ENCODE results near the gene PTPN4. TPM values are rescaled to one million over a fixed set of nuclear protein-coding genes. Genes with fewer than 3 reads are reported as not detected.

Gene PTPN4
- total RNA-seq, 1 donor from 2014 or later = 37.4 TPM

DNA sequence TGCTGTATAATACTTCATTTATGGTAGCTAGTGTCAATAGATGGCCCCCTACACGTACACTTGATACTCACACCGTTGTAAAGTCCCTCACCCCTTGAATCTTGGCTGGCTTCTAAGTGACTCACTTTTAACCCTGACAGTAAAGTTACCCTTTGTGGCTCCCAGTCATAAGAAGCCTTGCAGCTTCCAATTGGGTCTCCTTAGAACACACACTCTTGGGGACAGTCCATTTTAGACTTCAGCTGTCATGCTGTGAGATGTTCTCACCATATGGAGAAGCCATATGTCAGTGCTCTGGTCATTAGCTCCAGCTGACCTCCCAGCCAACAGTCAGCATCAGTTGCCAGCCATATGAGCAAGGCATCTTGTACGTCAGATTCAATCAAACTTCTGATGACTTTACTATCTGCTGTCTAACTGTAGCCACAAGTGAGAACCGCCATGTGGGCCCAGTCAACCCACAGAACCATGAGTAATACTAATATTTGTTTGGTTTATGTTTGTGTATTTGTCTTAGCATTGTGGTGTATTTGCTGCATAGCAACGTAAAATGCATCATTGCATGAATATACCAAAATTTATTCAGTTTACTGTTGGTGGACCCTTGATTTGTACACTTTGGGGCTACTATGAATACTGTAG is 68.3 kb downstream of the PTPN4 start:
- Mint-ChIP-seq H3K9me3 (no peaks in the 10 kb centered on the region), H3K27me3 (no peaks in the 10 kb centered on the region), H3K4me3 (no peak overlapping the region), H3K4me1 (ENCODE audit: unreplicated experiment) (peaks cover 9% of the 10 kb centered on the region), H3K27ac (no peak overlapping the region), H3K36me3 (peaks cover 27% of the 10 kb centered on the region)
- DNase-seq (ENCODE audit: extremely low spot score, unreplicated experiment) = no peak
- TF ChIP-seq CTCF (conservative IDR thresholded peaks at IDR 0.05) = no peak

DNA sequence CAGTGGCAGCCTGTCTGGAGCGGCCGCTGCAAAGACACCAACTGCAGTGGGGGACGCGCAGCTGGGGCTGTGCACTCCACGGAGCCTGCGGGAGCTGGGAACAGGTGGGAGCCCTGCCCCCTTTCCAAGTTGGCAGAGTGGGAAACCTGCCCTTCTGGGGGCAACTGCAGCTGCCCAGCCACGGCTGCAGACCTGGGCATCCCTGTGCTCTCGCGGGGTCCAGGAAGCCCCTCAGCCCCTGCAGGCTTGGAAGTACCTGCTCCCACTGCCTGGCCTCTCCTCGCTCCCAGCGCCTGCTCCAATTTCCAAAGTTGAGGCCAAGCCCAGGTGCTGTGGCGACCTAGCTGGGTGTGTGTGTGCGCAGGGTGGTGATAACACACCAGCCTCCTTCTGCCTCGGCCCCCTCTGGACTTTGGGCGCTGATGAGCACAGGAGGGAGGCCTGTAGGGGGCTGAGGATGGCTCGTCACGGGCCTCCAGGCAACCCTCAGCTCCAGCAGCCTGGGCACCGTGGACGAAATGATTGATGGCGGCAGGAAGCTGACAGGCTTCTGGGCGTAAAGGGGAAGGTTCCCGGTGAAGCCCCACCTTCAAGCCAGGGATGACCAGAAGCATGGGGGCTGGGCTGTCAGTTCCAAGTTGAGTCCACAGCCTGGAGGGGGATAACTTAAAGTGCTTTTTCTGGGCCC is 76.9 kb downstream of the PTPN4 start:
- no peak overlapping the region for H3K27ac Mint-ChIP-seq
- TF ChIP-seq CTCF (conservative IDR thresholded peaks at IDR 0.05) = no peak
- no peak overlapping the region for H3K4me3 Mint-ChIP-seq
- no peaks in the 10 kb centered on the region for H3K9me3 Mint-ChIP-seq
- H3K4me1 Mint-ChIP-seq (ENCODE audit: unreplicated experiment) = peaks cover 7% of the 10 kb centered on the region
- H3K27me3 Mint-ChIP-seq = no peaks in the 10 kb centered on the region
- no peak for DNase-seq (ENCODE audit: extremely low spot score, unreplicated experiment)
- H3K36me3 Mint-ChIP-seq = peaks cover 17% of the 10 kb centered on the region

- peaks cover 7% of the 10 kb centered on the region for H3K4me1 Mint-ChIP-seq (ENCODE audit: unreplicated experiment)
- no peak overlapping the region for H3K27ac Mint-ChIP-seq
- no peak overlapping the region for H3K4me3 Mint-ChIP-seq
- no peaks in the 10 kb centered on the region for H3K9me3 Mint-ChIP-seq
- H3K27me3 Mint-ChIP-seq = no peaks in the 10 kb centered on the region
- peaks cover 21% of the 10 kb centered on the region for H3K36me3 Mint-ChIP-seq
- no peak for TF ChIP-seq CTCF (conservative IDR thresholded peaks at IDR 0.05)
- no peak for DNase-seq (ENCODE audit: extremely low spot score, unreplicated experiment)
Measured at GRCh38 chr2:119837350-119837749, 77.6 kb downstream of the PTPN4 start.

DNA sequence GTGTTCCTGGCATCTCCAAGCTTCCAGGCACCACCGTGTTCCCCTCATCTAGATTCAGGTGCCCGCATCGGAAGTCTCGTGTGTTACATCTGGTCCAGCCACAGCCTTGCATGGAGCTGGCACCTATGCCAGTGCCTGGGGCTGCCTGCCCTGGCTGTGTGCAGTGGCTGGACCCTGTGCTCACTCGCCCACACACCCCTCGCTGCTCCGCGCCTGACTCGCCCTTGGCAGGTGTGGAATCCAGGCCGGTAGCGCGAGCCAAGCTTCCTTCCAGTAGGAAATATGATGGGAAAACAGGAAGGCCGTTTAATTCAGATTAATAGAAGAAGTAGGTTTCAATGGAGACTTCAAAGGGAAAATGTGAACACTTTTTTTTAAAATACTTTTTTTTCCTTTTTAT is 78.0 kb downstream of the PTPN4 start:
- Mint-ChIP-seq H3K36me3 (peaks cover 25% of the 10 kb centered on the region), H3K27ac (no peak overlapping the region), H3K27me3 (no peaks in the 10 kb centered on the region), H3K4me3 (no peak overlapping the region), H3K9me3 (no peaks in the 10 kb centered on the region), H3K4me1 (ENCODE audit: unreplicated experiment) (peaks cover 7% of the 10 kb centered on the region)
- DNase-seq (ENCODE audit: extremely low spot score, unreplicated experiment) = no peak
- no peak for TF ChIP-seq CTCF (conservative IDR thresholded peaks at IDR 0.05)

- H3K36me3 Mint-ChIP-seq = peaks cover 25% of the 10 kb centered on the region
- no peak for TF ChIP-seq CTCF (conservative IDR thresholded peaks at IDR 0.05)
- peaks cover 7% of the 10 kb centered on the region for H3K4me1 Mint-ChIP-seq (ENCODE audit: unreplicated experiment)
- H3K4me3 Mint-ChIP-seq = no peak overlapping the region
- DNase-seq (ENCODE audit: extremely low spot score, unreplicated experiment) = no peak
- no peaks in the 10 kb centered on the region for H3K27me3 Mint-ChIP-seq
- no peak overlapping the region for H3K27ac Mint-ChIP-seq
- H3K9me3 Mint-ChIP-seq = no peaks in the 10 kb centered on the region
Measured at GRCh38 chr2:119838179-119838578, 78.5 kb downstream of the PTPN4 start.
